Uterus (tissue), 2 donors: ENCODE data around the gene ENC1.

ENCODE experiments used
- CTCF ChIP-seq, 4 experiments: fragments of 200-600 bp in 2 of 4; fragments of 450-650 bp in 2 of 4; sonication (generic) in 2 of 4; IDR thresholded peaks; one replicate each; pipeline ENCODE4 v1.5.1; 2016 to 2019; ENCODE audit warnings: antibody characterized with exemption in 4 of 4, mild to moderate bottlenecking in 2 of 4, moderate library complexity in 1 of 4
- POLR2A ChIP-seq, 2 donors: fragments of 450-650 bp; IDR thresholded peaks; one replicate each; pipeline ENCODE4 v1.6.1; 2016; ENCODE audit warnings: antibody characterized with exemption in 2 of 2, mild to moderate bottlenecking in 1 of 2, moderate library complexity in 1 of 2

GRCh38 chr5:74660140-74660539 is 19.6 kb upstream of the ENC1 start:
- TF ChIP-seq CTCF (IDR thresholded peaks at IDR 0.05) (no peak), POLR2A (IDR thresholded peaks at IDR 0.05) (no peak)
